H1 (cell line): ENCODE measurements around the gene GOSR1. TPM values are rescaled to one million over a fixed set of nuclear protein-coding genes. Genes with fewer than 3 reads are reported as not detected.
A peak's percentile ranks its signal among the peaks of the same experiment; 100 is the strongest.

Experiments used
- CTCF ChIA-PET: fragments of 300-600 bp; sonication (Branson Sonifier 250); formaldehyde crosslinking; loops from one replicate; lab custom pipeline; 2021; ENCODE audit not compliant: partially characterized antibody; lab: Charles Lee
- POLR2A ChIA-PET: fragments of 300-600 bp; sonication (Branson Sonifier 250); formaldehyde crosslinking; loops from one replicate; lab custom pipeline; 2021; ENCODE audit warnings: inconsistent platforms; ENCODE audit not compliant: partially characterized antibody; lab: Charles Lee
- DNase-seq, 2 experiments: peaks; one replicate each; pipeline versions ENCODE4 v3.0.0 to v3.0.0-alpha.2; 2010 to 2022; ENCODE audit warnings: low spot score in 2 of 2, low read depth in 1 of 2, mixed read lengths in 1 of 2
- FAIRE-seq: peaks from 2 replicates; lab custom pipeline; 2011; peaks lifted over from hg19 to GRCh38; lab: Jason Lieb, UNC
- H2AFZ ChIP-seq: 2 replicates; pipeline ENCODE4 v1.8.1; 2012; ENCODE audit warnings: low read length, inconsistent platforms
- H2AK5ac ChIP-seq: 2 replicates; pipeline ENCODE4 v1.6.1; 2013; ENCODE audit warnings: low read depth, low read length
- H2BK120ac ChIP-seq: replicated peaks from 2 replicates; pipeline ENCODE3; 2013; ENCODE audit warnings: low read depth, low read length, inconsistent platforms
- H2BK12ac ChIP-seq: 2 replicates; pipeline ENCODE4 v1.6.1; 2013; ENCODE audit warnings: low read depth, low read length
- H2BK15ac ChIP-seq: 2 replicates; pipeline ENCODE4 v1.6.1; 2013; ENCODE audit warnings: low read length
- H2BK20ac ChIP-seq: 2 replicates; pipeline ENCODE4 v1.6.1; 2013; ENCODE audit warnings: low read length
- H2BK5ac ChIP-seq: 2 replicates; pipeline ENCODE4 v1.6.1; 2013; ENCODE audit warnings: low read depth, low read length
- H3K14ac ChIP-seq: 2 replicates; pipeline ENCODE4 v1.6.1; 2013; ENCODE audit warnings: inconsistent platforms; ENCODE audit not compliant: insufficient read length
- H3K18ac ChIP-seq: 2 replicates; pipeline ENCODE4 v1.6.1; 2013; ENCODE audit warnings: low read length; ENCODE audit errors: extremely low read depth
- H3K23ac ChIP-seq: 2 replicates; pipeline ENCODE4 v1.6.1; 2013; ENCODE audit warnings: inconsistent platforms; ENCODE audit not compliant: insufficient read length
- H3K23me2 ChIP-seq: 2 replicates; pipeline ENCODE4 v1.6.1; 2013; ENCODE audit warnings: low read depth, low read length
- H3K27ac ChIP-seq: 2 replicates; pipeline ENCODE4 v1.6.1; 2011; ENCODE audit warnings: low read depth, low read length, inconsistent platforms
- H3K27me3 ChIP-seq, 4 experiments: replicated peaks in 1 of 4; 1 replicate in 1 of 4; 2 replicates in 3 of 4; pipeline versions ENCODE4 v1.6.1 to v1.8.1; 2011 to 2013; ENCODE audit warnings: low read length in 3 of 4, mild to moderate bottlenecking in 3 of 4, inconsistent platforms in 2 of 4, mixed read lengths in 2 of 4, moderate library complexity in 1 of 4; ENCODE audit not compliant: control insufficient read depth in 3 of 4, insufficient read depth in 3 of 4; ENCODE audit errors: extremely low read depth in 1 of 4
- H3K36me3 ChIP-seq, 4 experiments: 2 replicates each; pipeline versions ENCODE4 v1.6.1 to v1.8.1; 2011 to 2013; ENCODE audit warnings: mild to moderate bottlenecking in 4 of 4, low read length in 3 of 4, moderate library complexity in 2 of 4, control low read depth in 1 of 4, inconsistent platforms in 1 of 4; ENCODE audit not compliant: insufficient read depth in 4 of 4, control insufficient read depth in 2 of 4
- H3K4ac ChIP-seq: replicated peaks from 2 replicates; pipeline ENCODE3; 2013; ENCODE audit warnings: low read length, low read depth, mixed read lengths, inconsistent platforms; ENCODE audit not compliant: insufficient read length
- H3K4me1 ChIP-seq, 4 experiments: replicated peaks in 1 of 4; 1 replicate in 1 of 4; 2 replicates in 3 of 4; pipeline versions ENCODE4 v1.6.1 to v1.8.1; 2011 to 2013; ENCODE audit warnings: low read length in 3 of 4, inconsistent platforms in 2 of 4, mixed read lengths in 1 of 4; ENCODE audit not compliant: insufficient read depth in 4 of 4, control insufficient read depth in 3 of 4
- H3K4me2 ChIP-seq, 2 experiments: 2 replicates each; pipeline versions ENCODE4 v1.6.1 to v1.8.1; 2011 to 2013; ENCODE audit warnings: low read depth in 2 of 2, low read length in 2 of 2, control low read depth in 1 of 2, inconsistent platforms in 1 of 2, mild to moderate bottlenecking in 1 of 2; ENCODE audit not compliant: insufficient read depth in 1 of 2
- H3K4me3 ChIP-seq, 4 experiments: fragments of 200-600, 300-600 bp in 1 of 4; sonication (generic), shearing (Covaris generic), sonication (Bioruptor Twin) in 1 of 4; 2 replicates each; pipeline versions ENCODE4 v1.5.1 to v1.8.1; 2011 to 2016; ENCODE audit warnings: low read length in 4 of 4, low read depth in 3 of 4, control low read depth in 2 of 4, inconsistent platforms in 2 of 4, mild to moderate bottlenecking in 2 of 4, mixed read lengths in 1 of 4, moderate library complexity in 1 of 4; ENCODE audit not compliant: insufficient read depth in 2 of 4; ENCODE audit errors: extremely low read depth in 1 of 4
- H3K56ac ChIP-seq: replicated peaks from 2 replicates; pipeline ENCODE3; 2013; ENCODE audit warnings: low read depth, mild to moderate bottlenecking, mixed read lengths, low read length, inconsistent platforms; ENCODE audit not compliant: insufficient read length
- H3K79me1 ChIP-seq: 2 replicates; pipeline ENCODE4 v1.6.1; 2013; ENCODE audit warnings: low read depth, low read length, control low read depth
- H3K79me2 ChIP-seq, 2 experiments: 2 replicates each; pipeline versions ENCODE4 v1.6.1 to v1.8.1; 2012 to 2013; ENCODE audit warnings: low read length in 2 of 2, mild to moderate bottlenecking in 2 of 2, inconsistent platforms in 1 of 2; ENCODE audit not compliant: insufficient read depth in 2 of 2, control insufficient read depth in 1 of 2
- H3K9ac ChIP-seq, 4 experiments: replicated peaks in 1 of 4; 1 replicate in 1 of 4; 2 replicates in 3 of 4; pipeline versions ENCODE4 v1.6.1 to v1.8.1; 2011 to 2013; ENCODE audit warnings: low read depth in 3 of 4, low read length in 3 of 4, control low read depth in 2 of 4, mild to moderate bottlenecking in 2 of 4, moderate library complexity in 2 of 4, inconsistent platforms in 1 of 4; ENCODE audit errors: extremely low read depth in 1 of 4
- H3K9me3 ChIP-seq, 2 experiments: 2 replicates each; pipeline versions ENCODE4 v1.6.1 to v1.8.1; 2012 to 2013; ENCODE audit warnings: mild to moderate bottlenecking in 2 of 2, moderate library complexity in 2 of 2, control low read depth in 1 of 2, inconsistent platforms in 1 of 2, low read depth in 1 of 2, low read length in 1 of 2, mixed read lengths in 1 of 2; ENCODE audit not compliant: insufficient read depth in 2 of 2
- H4K20me1 ChIP-seq, 2 experiments: replicated peaks in 1 of 2; 2 replicates each; pipeline versions ENCODE3 to v1.8.1; 2011 to 2013; ENCODE audit warnings: inconsistent platforms in 2 of 2, low read length in 2 of 2, mild to moderate bottlenecking in 1 of 2; ENCODE audit not compliant: insufficient read depth in 2 of 2, control insufficient read depth in 1 of 2
- H4K5ac ChIP-seq: 2 replicates; pipeline ENCODE4 v1.6.1; 2013; ENCODE audit warnings: low read length, low read depth, mixed read lengths, inconsistent platforms; ENCODE audit not compliant: insufficient read length
- H4K8ac ChIP-seq: 2 replicates; pipeline ENCODE4 v1.8.0; 2013; ENCODE audit warnings: mild to moderate bottlenecking, moderate library complexity, low read length, inconsistent platforms; ENCODE audit not compliant: insufficient read depth; ENCODE audit errors: extremely low read depth
- H4K91ac ChIP-seq: replicated peaks from 2 replicates; pipeline ENCODE3; 2013; ENCODE audit warnings: low read length, mixed read lengths, inconsistent platforms; ENCODE audit not compliant: insufficient read length
- JUN ChIP-seq: IDR thresholded peaks from 2 replicates; pipeline ENCODE4 v1.6.1; 2011; ENCODE audit warnings: low read depth, mild to moderate bottlenecking, improper control_type of control experiment, low read length
- KDM1A ChIP-seq: fragments of 200-600, 300-600 bp; sonication (generic); IDR thresholded peaks from 2 replicates; pipeline ENCODE4 v1.7.1; 2016; ENCODE audit warnings: mild to moderate bottlenecking, low read length, borderline replicate concordance
- POLR2A ChIP-seq, 2 experiments: IDR thresholded peaks; 1 replicate in 1 of 2; 2 replicates in 1 of 2; pipeline ENCODE4 v1.6.1; 2011; ENCODE audit warnings: low read depth in 2 of 2, low read length in 2 of 2, mild to moderate bottlenecking in 2 of 2; ENCODE audit errors: control extremely low read depth in 1 of 2
- RAD21 ChIP-seq, 2 experiments: IDR thresholded peaks in 1 of 2; conservative IDR thresholded peaks in 1 of 2; 2 replicates each; pipeline ENCODE4 v1.6.1; 2011; ENCODE audit warnings: low read depth in 2 of 2, low read length in 2 of 2, improper control_type of control experiment in 1 of 2, inconsistent platforms in 1 of 2, mild to moderate bottlenecking in 1 of 2, moderate library complexity in 1 of 2
- WGBS, 2 experiments: shearing (Covaris generic) in 1 of 2; methylation state at CpG; one replicate each; pipeline versions ENCODE4 v1.1.6 to v1.1.7; 2013 to 2015; ENCODE audit warnings: low lambda C conversion rate in 2 of 2, mixed read lengths in 2 of 2, inconsistent platforms in 1 of 2, low coverage in 1 of 2, missing lambda C conversion rate in 1 of 2; ENCODE audit not compliant: insufficient replicate concordance in 2 of 2, insufficient coverage in 1 of 2, insufficient read length in 1 of 2; ENCODE audit errors: extremely low coverage in 1 of 2, missing lambda C conversion rate in 1 of 2; 5-methylcytosine and 5-hydroxymethylcytosine counted together
- polyA plus RNA-seq, 7 experiments: library from polyadenylated mRNA; depleted of rRNA in 3 of 7; stranded (reverse) in 5 of 7; unstranded in 2 of 7; fragments of >200 nt in 5 of 7; fragments of 200-250 nt in 2 of 7; gene quantifications; 1 replicate in 5 of 7; 2 replicates in 1 of 7; 4 replicates in 1 of 7; pipeline versions ENCODE4 v1.2.1 to v1.2.3, GENCODE V29; 2011 to 2013; ENCODE audit warnings: missing spikeins in 2 of 7, mixed read lengths in 2 of 7
- total RNA-seq: library from RNA; stranded (reverse); fragmentation: NEBNext Ultra II Directional; extraction: Animal tissue kit (Norgen Biotek cat#: 25700); gene quantifications from 2 replicates; pipeline ENCODE4 v1.2.1, GENCODE V29; 2021
- TF ChIP-seq, protein P1 (sequence below), 3 experiments: IDR thresholded peaks; 1 replicate in 2 of 3; 2 replicates in 1 of 3; pipeline versions ENCODE4 v1.5.1 to v1.6.1; 2011; ENCODE audit warnings: low read length in 3 of 3, mild to moderate bottlenecking in 3 of 3, inconsistent platforms in 2 of 3, low read depth in 1 of 3, moderate library complexity in 1 of 3; ENCODE audit not compliant: insufficient read depth in 1 of 3; ENCODE audit errors: control extremely low read depth in 1 of 3

GOSR1 gene
- total and polyA plus RNA-seq, 2 of the 8 experiments (the other 6 are each of a cell fraction or from before 2014, with no cell fraction given), result 9.2 to 43.3 TPM

DNA sequence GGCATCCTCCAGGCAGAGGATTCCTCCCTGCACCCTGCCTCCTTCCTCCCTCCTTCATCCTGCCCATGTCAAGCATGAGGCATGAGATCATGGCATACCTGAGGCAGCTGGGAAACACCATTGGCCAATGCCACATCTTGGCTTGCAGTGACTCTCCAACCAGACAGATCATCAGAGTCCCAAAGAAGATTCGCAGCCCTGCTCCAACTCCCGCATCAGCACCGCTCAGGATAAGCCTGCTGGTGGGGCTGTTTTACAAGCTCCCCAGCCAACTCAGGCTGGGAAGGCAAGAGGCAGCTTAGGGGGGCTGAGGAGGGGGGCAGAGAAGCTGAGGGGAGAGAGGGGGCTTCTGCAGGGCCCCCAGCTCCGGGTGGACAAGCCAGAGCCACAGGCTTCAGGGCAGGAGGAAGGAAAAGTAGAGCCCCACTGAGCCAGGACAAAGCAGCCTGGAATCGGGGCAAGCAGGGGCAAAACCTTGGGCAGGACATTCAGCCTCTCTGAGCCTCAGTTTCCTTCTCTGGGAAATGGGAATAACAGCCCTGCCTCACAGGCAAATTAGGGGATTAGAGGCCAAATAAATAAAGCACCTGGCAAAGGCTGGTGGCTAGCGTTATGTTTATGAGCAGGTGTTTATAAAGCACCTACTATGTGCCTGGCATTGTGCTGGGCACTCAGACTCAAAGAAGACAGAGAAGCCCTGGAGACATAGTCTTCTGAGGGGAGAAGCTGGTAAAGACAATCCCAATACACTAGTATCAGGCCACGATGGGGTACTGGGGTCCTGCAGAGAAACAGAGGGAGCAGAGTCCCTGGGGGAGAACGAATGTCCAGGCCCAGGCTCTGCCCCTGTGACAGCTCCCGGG, 88.1 kb downstream of the GOSR1 start:
- H2BK15ac ChIP-seq, result no peak overlapping the region
- no peak overlapping the region for H3K4me2 ChIP-seq
- POLR2A ChIA-PET, result interaction anchor here (0.5 to 0.7 kb wide), 3 partner anchors 73 to 243 kb away, joined by 3 to 5 read pairs (median 3); no protein-coding TSS in a partner anchor
- no peak overlapping the region for H3K18ac ChIP-seq
- 81% methylated on average over 8 of the region's 9 CpGs; no CpG with 5 or more reads in 1 of the 2 experiments for WGBS, 2 experiments
- no peak overlapping the region for H3K4me3 ChIP-seq
- TF ChIP-seq RAD21 (IDR thresholded peaks at IDR 0.05 in 1 of 2, conservative IDR thresholded peaks at IDR 0.05 in 1 of 2; ENCODE audit: low read depth in 2 of 2, low read length in 2 of 2) (peak; percentile 68 to 73), POLR2A (IDR thresholded peaks at IDR 0.05; ENCODE audit: control extremely low read depth in 1 of 2, low read depth in 2 of 2, low read length in 2 of 2) (no peak), JUN (no peak), KDM1A (peak; percentile 59; the same call in 1 of the 2 replicates)
- TF ChIP-seq, protein P1, sequence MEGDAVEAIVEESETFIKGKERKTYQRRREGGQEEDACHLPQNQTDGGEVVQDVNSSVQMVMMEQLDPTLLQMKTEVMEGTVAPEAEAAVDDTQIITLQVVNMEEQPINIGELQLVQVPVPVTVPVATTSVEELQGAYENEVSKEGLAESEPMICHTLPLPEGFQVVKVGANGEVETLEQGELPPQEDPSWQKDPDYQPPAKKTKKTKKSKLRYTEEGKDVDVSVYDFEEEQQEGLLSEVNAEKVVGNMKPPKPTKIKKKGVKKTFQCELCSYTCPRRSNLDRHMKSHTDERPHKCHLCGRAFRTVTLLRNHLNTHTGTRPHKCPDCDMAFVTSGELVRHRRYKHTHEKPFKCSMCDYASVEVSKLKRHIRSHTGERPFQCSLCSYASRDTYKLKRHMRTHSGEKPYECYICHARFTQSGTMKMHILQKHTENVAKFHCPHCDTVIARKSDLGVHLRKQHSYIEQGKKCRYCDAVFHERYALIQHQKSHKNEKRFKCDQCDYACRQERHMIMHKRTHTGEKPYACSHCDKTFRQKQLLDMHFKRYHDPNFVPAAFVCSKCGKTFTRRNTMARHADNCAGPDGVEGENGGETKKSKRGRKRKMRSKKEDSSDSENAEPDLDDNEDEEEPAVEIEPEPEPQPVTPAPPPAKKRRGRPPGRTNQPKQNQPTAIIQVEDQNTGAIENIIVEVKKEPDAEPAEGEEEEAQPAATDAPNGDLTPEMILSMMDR (IDR thresholded peaks at IDR 0.05; ENCODE audit: control extremely low read depth in 1 of 3, insufficient read depth in 1 of 3, low read depth in 1 of 3, low read length in 3 of 3), result peak; percentile 35 to 48 (median 45)
- no peaks in the 10 kb centered on the region for H3K79me1 ChIP-seq
- H3K79me2 ChIP-seq, result no peaks in the 10 kb centered on the region
- H3K23ac ChIP-seq, result no peak overlapping the region
- no peak overlapping the region; the same call in 1 of the 2 replicates for H2BK12ac ChIP-seq
- H2AK5ac ChIP-seq, result no peak overlapping the region
- no peak overlapping the region for H3K14ac ChIP-seq
- H3K27me3 ChIP-seq, result no peaks in the 10 kb centered on the region
- H3K4ac ChIP-seq, result no peak overlapping the region
- no peak overlapping the region for H3K9ac ChIP-seq
- H4K20me1 ChIP-seq, result no peaks in the 10 kb centered on the region
- H4K91ac ChIP-seq, result no peak overlapping the region
- H3K36me3 ChIP-seq, result no peaks in the 10 kb centered on the region
- no peaks in the 10 kb centered on the region for H3K23me2 ChIP-seq
- no peak for FAIRE-seq
- H3K56ac ChIP-seq, result no peak overlapping the region
- no peak overlapping the region for H2AFZ ChIP-seq
- H3K4me1 ChIP-seq, result peaks cover 0 to 9% (median under 1%) of the 10 kb centered on the region in 4 experiments; a peak in 3 of 7 replicates
- peak in 1 of 2 experiments; percentile 19 for DNase-seq
- no peaks in the 10 kb centered on the region for H3K9me3 ChIP-seq
- H2BK120ac ChIP-seq, result no peak overlapping the region
- H4K8ac ChIP-seq, result peak overlapping the region; percentile 36; the same call in 1 of the 2 replicates
- H2BK5ac ChIP-seq, result no peak overlapping the region
- CTCF ChIA-PET, result interaction anchor here (0.6 to 1.6 kb wide), 7 partner anchors 8 to 259 kb away, joined by 3 to 7 read pairs (median 3); no protein-coding TSS in a partner anchor
- H4K5ac ChIP-seq, result no peak overlapping the region
- no peak overlapping the region for H3K27ac ChIP-seq
- H2BK20ac ChIP-seq, result no peak overlapping the region
